ENCODE data around the gene HSD11B2. TPM values are rescaled to one million over a fixed set of nuclear protein-coding genes. Genes with fewer than 3 reads are reported as not detected.
A peak's percentile ranks its signal among the peaks of the same experiment; 100 is the strongest.

HSD11B2 gene
- total and polyA plus RNA-seq, 3 donors from 2014 or later: 4.9 to 11.5 (median 7.7) TPM

DNA sequence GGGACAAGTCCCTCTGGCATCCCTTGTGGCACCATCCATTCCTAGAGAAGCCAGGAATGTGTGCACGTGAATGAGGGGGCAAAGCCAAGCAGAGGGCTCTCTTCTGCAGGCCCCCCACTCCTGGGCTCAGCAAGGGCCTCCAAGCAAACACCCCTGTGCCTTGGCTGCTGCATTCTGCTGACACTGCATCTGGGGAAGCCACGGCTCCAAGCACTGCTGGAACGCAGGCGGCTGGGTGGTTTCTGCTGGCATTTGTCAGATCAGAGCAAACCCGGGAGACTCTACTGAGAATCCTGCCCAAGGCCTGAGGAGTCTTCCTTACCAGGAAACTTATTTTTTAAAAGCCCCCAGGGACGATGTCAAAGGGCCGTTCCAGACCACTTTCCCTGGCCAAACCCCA lies 26.7 kb downstream of the HSD11B2 start:
- peaks cover 71% of the 10 kb centered on the region for H3K4me1 ChIP-seq
- TF ChIP-seq POLR2A (IDR thresholded peaks at IDR 0.05): no peak
- TF ChIP-seq, protein P1, sequence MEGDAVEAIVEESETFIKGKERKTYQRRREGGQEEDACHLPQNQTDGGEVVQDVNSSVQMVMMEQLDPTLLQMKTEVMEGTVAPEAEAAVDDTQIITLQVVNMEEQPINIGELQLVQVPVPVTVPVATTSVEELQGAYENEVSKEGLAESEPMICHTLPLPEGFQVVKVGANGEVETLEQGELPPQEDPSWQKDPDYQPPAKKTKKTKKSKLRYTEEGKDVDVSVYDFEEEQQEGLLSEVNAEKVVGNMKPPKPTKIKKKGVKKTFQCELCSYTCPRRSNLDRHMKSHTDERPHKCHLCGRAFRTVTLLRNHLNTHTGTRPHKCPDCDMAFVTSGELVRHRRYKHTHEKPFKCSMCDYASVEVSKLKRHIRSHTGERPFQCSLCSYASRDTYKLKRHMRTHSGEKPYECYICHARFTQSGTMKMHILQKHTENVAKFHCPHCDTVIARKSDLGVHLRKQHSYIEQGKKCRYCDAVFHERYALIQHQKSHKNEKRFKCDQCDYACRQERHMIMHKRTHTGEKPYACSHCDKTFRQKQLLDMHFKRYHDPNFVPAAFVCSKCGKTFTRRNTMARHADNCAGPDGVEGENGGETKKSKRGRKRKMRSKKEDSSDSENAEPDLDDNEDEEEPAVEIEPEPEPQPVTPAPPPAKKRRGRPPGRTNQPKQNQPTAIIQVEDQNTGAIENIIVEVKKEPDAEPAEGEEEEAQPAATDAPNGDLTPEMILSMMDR (IDR thresholded peaks at IDR 0.05): no peak
- intact Hi-C loops (cut with DNase I; ENCODE audit: low total_unique reads): no loop called here
- DNase-seq: no peak
- peak overlapping the region in 1 of 2 donors; percentile 70 for H3K27ac ChIP-seq
- H3K4me3 ChIP-seq: no peak overlapping the region
- whole genome bisulfite sequencing, 2 donors: 55 to 67% methylated on average over 7 of the region's 7 CpGs
- H3K36me3 ChIP-seq (ENCODE audit: low read depth, missing control alignments): no peaks in the 10 kb centered on the region
- H3K27me3 ChIP-seq: no peaks in the 10 kb centered on the region
- no peaks in the 10 kb centered on the region for H3K9me3 ChIP-seq

DNA sequence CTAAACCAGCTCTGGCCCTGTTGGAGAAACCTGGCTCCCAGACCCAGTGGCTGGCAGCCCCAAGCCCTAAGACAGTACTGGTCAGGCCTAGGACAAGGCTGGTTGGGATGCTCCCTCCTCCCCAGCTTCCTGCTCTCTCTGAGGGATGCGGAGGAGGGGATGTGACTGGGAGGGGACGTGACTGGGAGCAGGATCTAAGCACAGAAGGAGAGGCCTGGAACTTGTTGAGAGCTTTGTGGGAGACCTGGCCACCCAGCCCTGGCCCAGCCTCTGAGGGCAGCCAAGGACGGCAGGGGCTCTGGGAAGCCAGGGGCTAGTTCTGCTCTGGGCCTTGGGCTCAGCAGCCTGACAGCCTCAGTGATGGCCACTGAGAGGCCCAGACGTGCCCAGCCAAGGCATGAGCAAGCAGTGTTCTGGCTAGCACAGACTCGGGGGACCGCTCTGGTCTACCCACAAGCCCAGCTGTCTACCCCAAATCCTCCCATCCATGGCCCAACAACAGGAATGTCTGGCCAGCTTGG lies 27.3 kb downstream of the HSD11B2 start:
- peak; percentile 50 for DNase-seq
- Histone ChIP-seq H3K27me3 (no peaks in the 10 kb centered on the region), H3K27ac (peak overlapping the region; percentile 12 to 70), H3K9me3 (no peaks in the 10 kb centered on the region), H3K36me3 (ENCODE audit: low read depth, missing control alignments) (no peaks in the 10 kb centered on the region), H3K4me3 (no peak overlapping the region), H3K4me1 (peaks cover 76% of the 10 kb centered on the region)
- WGBS, 2 donors: 46 to 59% methylated on average over 5 to 6 of the region's 6 CpGs
- TF ChIP-seq, protein P1 (IDR thresholded peaks at IDR 0.05): no peak
- TF ChIP-seq POLR2A (IDR thresholded peaks at IDR 0.05): no peak
- intact Hi-C loops (cut with DNase I; ENCODE audit: low total_unique reads): no loop called here

DNA sequence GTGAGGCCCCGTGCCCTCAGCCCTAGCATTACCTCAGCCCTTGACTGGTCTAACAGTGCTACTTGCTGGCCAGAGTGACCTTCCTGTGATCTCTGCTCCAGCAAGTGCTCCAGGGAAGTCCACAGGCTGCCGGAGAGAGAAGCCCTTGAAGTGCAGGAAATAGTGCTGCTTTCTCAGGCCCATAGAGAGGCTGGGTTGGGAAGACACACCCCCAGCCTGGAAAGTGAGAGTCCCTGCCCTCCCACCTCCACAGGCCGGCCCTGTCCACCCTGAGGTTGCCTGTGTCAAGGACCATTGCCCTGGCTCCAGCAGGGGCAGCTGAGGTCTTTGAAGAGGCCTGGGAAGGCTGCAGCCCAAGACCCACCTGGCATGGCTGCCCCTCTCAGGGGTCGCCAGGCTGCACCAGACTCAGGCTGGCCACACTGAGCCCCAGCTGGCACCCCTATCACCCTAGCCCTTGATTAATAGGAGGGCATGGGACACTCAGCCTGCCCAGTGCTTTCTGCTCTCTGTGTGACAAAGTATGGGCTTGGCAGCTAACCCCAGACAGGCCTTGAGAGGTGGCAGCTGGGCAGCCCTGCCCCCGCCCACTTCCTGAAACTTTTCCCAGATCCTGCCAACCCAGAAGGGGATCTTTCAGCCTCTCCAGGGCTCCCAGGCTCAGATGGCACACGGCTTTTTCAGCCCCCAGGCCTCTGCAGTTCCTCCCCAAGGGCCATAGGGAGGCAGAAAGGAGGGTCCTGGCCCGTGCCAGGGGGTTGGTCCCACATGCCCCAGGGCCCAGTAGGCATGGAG lies 28.3 kb downstream of the HSD11B2 start:
- 26 to 31% methylated on average over 6 to 7 of the region's 7 CpGs for WGBS, 2 donors
- TF ChIP-seq POLR2A (IDR thresholded peaks at IDR 0.05): no peak
- TF ChIP-seq, protein P1 (IDR thresholded peaks at IDR 0.05): no peak
- H3K36me3 ChIP-seq (ENCODE audit: low read depth, missing control alignments): no peaks in the 10 kb centered on the region
- peaks cover 77% of the 10 kb centered on the region for H3K4me1 ChIP-seq
- H3K27ac ChIP-seq: peak overlapping the region; percentile 70 to 73
- H3K9me3 ChIP-seq: no peaks in the 10 kb centered on the region
- H3K27me3 ChIP-seq: no peaks in the 10 kb centered on the region
- intact Hi-C loops (cut with DNase I; ENCODE audit: low total_unique reads): no loop called here
- H3K4me3 ChIP-seq: no peak overlapping the region
- DNase-seq: peak; percentile 79

GRCh38 chr16:67459861-67460150 lies 28.9 kb downstream of the HSD11B2 start:
- Histone ChIP-seq H3K4me1 (peaks cover 82% of the 10 kb centered on the region), H3K27ac (peak overlapping the region; percentile 70 to 73), H3K27me3 (no peaks in the 10 kb centered on the region), H3K4me3 (no peak overlapping the region), H3K9me3 (no peaks in the 10 kb centered on the region), H3K36me3 (ENCODE audit: low read depth, missing control alignments) (no peaks in the 10 kb centered on the region)
- peak; percentile 61 for DNase-seq
- no peak for TF ChIP-seq POLR2A (IDR thresholded peaks at IDR 0.05)
- TF ChIP-seq, protein P1 (IDR thresholded peaks at IDR 0.05): no peak
- 31% methylated on average over 3 of the region's 3 CpGs; no CpG with 5 or more reads in 1 of the 2 donors for WGBS, 2 donors
- intact Hi-C loops (cut with DNase I; ENCODE audit: low total_unique reads): no loop called here
